Loucy (cell line): Measurements from ENCODE around the gene GIMAP5.

Source experiments
- EZH2phosphoT487 ChIP-seq: fragments of 200-600 bp; IDR thresholded peaks from 2 replicates; pipeline ENCODE4 v1.6.1; 2018; ENCODE audit warnings: antibody characterized with exemption, mild to moderate bottlenecking, moderate library complexity, borderline replicate concordance
- TF ChIP-seq, protein P1 (sequence below): fragments of 200-600 bp; sonication (generic); conservative IDR thresholded peaks from 2 replicates; pipeline ENCODE4 v1.5.1; 2014; ENCODE audit warnings: mild to moderate bottlenecking, antibody characterized with exemption, low read length

DNA sequence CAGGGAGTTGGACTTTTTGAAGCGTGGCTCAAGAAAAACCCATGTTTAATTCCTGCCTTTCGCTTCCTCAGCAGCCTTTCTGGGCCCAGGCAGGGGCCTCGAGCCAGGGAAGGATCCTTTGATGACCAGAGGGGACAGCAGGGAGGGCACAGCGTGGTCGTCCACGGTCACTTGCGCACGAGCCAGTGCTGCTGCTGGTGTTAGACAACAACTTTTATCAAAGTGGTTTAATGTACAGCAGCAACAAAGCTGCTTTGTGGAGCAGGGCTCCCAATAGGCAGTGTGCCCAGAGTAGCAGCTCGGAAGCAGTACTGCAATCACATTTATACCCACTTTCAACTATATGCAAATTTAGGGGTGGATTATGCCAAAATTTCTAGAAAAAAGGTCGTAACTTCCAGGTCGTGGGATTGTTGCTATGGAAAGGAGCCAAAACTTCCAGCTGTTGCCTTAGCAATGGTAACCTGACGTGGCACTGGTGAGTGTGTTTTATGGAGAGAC lies 14.7 kb upstream of the GIMAP5 start:
- TF ChIP-seq, protein P1, sequence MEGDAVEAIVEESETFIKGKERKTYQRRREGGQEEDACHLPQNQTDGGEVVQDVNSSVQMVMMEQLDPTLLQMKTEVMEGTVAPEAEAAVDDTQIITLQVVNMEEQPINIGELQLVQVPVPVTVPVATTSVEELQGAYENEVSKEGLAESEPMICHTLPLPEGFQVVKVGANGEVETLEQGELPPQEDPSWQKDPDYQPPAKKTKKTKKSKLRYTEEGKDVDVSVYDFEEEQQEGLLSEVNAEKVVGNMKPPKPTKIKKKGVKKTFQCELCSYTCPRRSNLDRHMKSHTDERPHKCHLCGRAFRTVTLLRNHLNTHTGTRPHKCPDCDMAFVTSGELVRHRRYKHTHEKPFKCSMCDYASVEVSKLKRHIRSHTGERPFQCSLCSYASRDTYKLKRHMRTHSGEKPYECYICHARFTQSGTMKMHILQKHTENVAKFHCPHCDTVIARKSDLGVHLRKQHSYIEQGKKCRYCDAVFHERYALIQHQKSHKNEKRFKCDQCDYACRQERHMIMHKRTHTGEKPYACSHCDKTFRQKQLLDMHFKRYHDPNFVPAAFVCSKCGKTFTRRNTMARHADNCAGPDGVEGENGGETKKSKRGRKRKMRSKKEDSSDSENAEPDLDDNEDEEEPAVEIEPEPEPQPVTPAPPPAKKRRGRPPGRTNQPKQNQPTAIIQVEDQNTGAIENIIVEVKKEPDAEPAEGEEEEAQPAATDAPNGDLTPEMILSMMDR: no peak
- no peak for TF ChIP-seq EZH2phosphoT487
